Hepatocyte (in vitro differentiated cells): Measurements from ENCODE around the gene KIF7.
"Not testable (repeated sequence)": the region's sequence is repeated elsewhere in the genome, so short reads cannot be mapped to it uniquely, and the experiment has no call there.

Experiments used
- CTCF ChIP-seq: fragments of 200-600 bp; sonication (generic); IDR thresholded peaks from 2 replicates; pipeline ENCODE4 v1.5.1; 2016; ENCODE audit warnings: antibody characterized with exemption, mild to moderate bottlenecking; ENCODE audit not compliant: poor library complexity
- EZH2 ChIP-seq: fragments of 200-600 bp; sonication (generic); IDR thresholded peaks from 2 replicates; pipeline ENCODE4 v1.6.1; 2016; ENCODE audit warnings: antibody characterized with exemption, mild to moderate bottlenecking, borderline replicate concordance

- not testable (repeated sequence) for TF ChIP-seq CTCF, EZH2
Observed at GRCh38 chr15:89580747-89581146, 74.5 kb downstream of the KIF7 start.
